ENCODE results near the gene FAM3A.

- no peak for TF ChIP-seq POLR2AphosphoS5 (IDR thresholded peaks at IDR 0.05; ENCODE audit: low read depth, low read length)
- TF ChIP-seq CTCF (IDR thresholded peaks at IDR 0.05 in 2 of 3, conservative IDR thresholded peaks at IDR 0.05 in 1 of 3; ENCODE audit: borderline replicate concordance in 1 of 3, insufficient read depth in 1 of 3, low read depth in 2 of 3, low read length in 2 of 3), result no peak
- no peak for TF ChIP-seq EZH2phosphoT487 (IDR thresholded peaks at IDR 0.05; ENCODE audit: borderline replicate concordance)
- no peak for TF ChIP-seq POLR2A (IDR thresholded peaks at IDR 0.05; ENCODE audit: borderline replicate concordance, extremely low read depth, insufficient read depth, insufficient read length)
- TF ChIP-seq EZH2 (IDR thresholded peaks at IDR 0.05), result no peak
- TF ChIP-seq ZFX (IDR thresholded peaks at IDR 0.05), result no peak
- no peak for TF ChIP-seq RAD21 (IDR thresholded peaks at IDR 0.05; ENCODE audit: low read depth)
- TF ChIP-seq ATF3 (IDR thresholded peaks at IDR 0.05), result no peak
Observed at GRCh38 chrX:154506483-154507332, 9.3 kb downstream of the FAM3A start.
